ENCODE measurements around the gene MIB2. TPM values are rescaled to one million over a fixed set of nuclear protein-coding genes. Genes with fewer than 3 reads are reported as not detected.
"Not testable (repeated sequence)": the region's sequence is repeated elsewhere in the genome, so short reads cannot be mapped to it uniquely, and the experiment has no call there.

MIB2 gene
- total and polyA plus RNA-seq, 4 donors = 35.5 to 80.5 (median 50.8) TPM

GRCh38 chr1:1638528-1638927, 23.2 kb downstream of the MIB2 start:
- not testable (repeated sequence) for H3K9ac ChIP-seq (ENCODE audit: insufficient read depth in 1 of 2, low read length in 2 of 2); H3K27me3 ChIP-seq (ENCODE audit: control insufficient read depth in 3 of 3, insufficient read depth in 3 of 3, low read length in 2 of 3); DNase-seq; H3K4me1 ChIP-seq (ENCODE audit: control insufficient read depth in 5 of 5, insufficient read depth in 5 of 5, low read length in 5 of 5); H3K9me3 ChIP-seq (ENCODE audit: control insufficient read depth in 4 of 4, insufficient read depth in 3 of 4, low read length in 3 of 4); ATAC-seq (ENCODE audit: insufficient read depth, low FRiP score); H3K4me3 ChIP-seq; H3K27ac ChIP-seq (ENCODE audit: low read depth in 1 of 2, low read length in 1 of 2)
- H3K36me3 ChIP-seq (ENCODE audit: control insufficient read depth in 4 of 4, insufficient read depth in 4 of 4, low read length in 4 of 4) = peaks cover 0 to 21% (median 0%) of the 10 kb centered on the region in 4 donors
- 96 to 97% methylated on average over 8 to 9 of the region's 13 CpGs for WGBS, 2 donors

GRCh38 chr1:1639368-1639767, 24.1 kb downstream of the MIB2 start:
- not testable (repeated sequence) for H3K9ac ChIP-seq (ENCODE audit: insufficient read depth in 1 of 2, low read length in 2 of 2); H3K9me3 ChIP-seq (ENCODE audit: control insufficient read depth in 4 of 4, insufficient read depth in 3 of 4, low read length in 3 of 4); H3K27ac ChIP-seq (ENCODE audit: low read depth in 1 of 2, low read length in 1 of 2); ATAC-seq (ENCODE audit: insufficient read depth, low FRiP score); H3K4me1 ChIP-seq (ENCODE audit: control insufficient read depth in 5 of 5, insufficient read depth in 5 of 5, low read length in 5 of 5); H3K4me3 ChIP-seq; DNase-seq; H3K27me3 ChIP-seq (ENCODE audit: control insufficient read depth in 3 of 3, insufficient read depth in 3 of 3, low read length in 2 of 3)
- peaks cover 0 to 21% (median 0%) of the 10 kb centered on the region in 4 donors for H3K36me3 ChIP-seq (ENCODE audit: control insufficient read depth in 4 of 4, insufficient read depth in 4 of 4, low read length in 4 of 4)
- WGBS, 2 donors = 97 to 98% methylated on average over 15 to 16 of the region's 16 CpGs

DNA sequence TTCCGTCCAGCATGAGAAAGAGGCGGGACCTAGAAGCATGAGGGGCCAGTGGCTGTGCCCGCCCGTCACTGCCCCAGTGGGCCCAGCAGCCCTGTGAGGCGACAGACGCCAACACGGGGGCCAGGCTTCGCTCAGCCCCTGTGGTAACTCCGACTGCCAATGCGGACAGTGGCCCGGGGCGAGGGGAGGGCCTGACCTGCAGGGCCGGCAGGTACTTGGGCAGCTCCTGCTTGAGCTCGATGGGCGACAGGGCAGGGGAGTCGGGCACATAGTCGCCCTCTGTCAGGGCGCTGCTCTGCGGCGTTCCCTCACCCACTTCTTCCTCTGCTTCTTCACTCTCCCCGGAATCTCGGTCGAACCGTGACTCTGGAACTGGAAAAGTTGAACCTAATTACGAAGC, 24.8 kb downstream of the MIB2 start:
- WGBS, 2 donors = 93 to 95% methylated on average over 9 to 18 of the region's 25 CpGs
- DNase-seq; H3K27me3 ChIP-seq (ENCODE audit: control insufficient read depth in 3 of 3, insufficient read depth in 3 of 3, low read length in 2 of 3); H3K9ac ChIP-seq (ENCODE audit: insufficient read depth in 1 of 2, low read length in 2 of 2); H3K9me3 ChIP-seq (ENCODE audit: control insufficient read depth in 4 of 4, insufficient read depth in 3 of 4, low read length in 3 of 4); H3K27ac ChIP-seq (ENCODE audit: low read depth in 1 of 2, low read length in 1 of 2); H3K4me1 ChIP-seq (ENCODE audit: control insufficient read depth in 5 of 5, insufficient read depth in 5 of 5, low read length in 5 of 5); H3K4me3 ChIP-seq; ATAC-seq (ENCODE audit: insufficient read depth, low FRiP score): not testable (repeated sequence)
- H3K36me3 ChIP-seq (ENCODE audit: control insufficient read depth in 4 of 4, insufficient read depth in 4 of 4, low read length in 4 of 4) = peaks cover 0 to 21% (median 0%) of the 10 kb centered on the region in 4 donors

DNA sequence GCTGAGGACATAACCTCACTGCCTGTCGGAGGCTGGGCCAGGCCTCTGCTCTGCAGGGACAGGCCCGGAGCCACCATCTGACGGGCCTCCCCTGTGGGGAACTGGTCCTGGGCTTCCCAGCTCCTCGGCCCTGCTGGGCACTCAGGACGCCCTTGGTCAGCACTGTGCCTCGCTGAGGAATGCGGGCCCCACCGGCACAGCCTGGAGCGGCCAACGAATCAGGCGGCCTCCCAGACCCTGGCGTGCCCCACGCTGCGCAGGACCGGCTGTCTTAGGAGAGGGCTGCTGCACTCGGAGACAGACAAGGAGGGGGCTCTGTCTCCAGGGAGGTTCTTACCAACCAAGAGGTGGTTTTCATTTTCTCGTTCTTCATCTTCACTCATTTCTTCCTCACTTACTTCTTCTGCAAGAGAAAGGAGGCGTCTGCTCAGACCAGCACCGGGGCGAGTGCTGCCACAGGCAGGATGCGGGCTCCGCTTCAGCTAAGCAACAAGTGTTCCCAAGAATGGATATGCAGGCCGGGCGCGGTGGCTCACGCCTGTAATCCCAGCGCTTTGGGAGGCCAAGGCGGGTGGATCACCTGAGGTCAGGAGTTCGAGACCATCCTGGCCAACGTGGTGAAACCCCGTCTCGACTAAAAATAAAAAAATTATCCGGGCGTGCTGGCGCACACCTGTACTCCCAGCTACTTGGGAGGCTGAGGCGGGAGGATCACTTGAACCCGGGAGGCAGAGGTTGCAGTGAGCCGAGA, 25.6 kb downstream of the MIB2 start:
- peaks cover 0 to 22% (median 0%) of the 10 kb centered on the region in 4 donors for H3K36me3 ChIP-seq (ENCODE audit: control insufficient read depth in 4 of 4, insufficient read depth in 4 of 4, low read length in 4 of 4)
- not testable (repeated sequence) for H3K9ac ChIP-seq (ENCODE audit: insufficient read depth in 1 of 2, low read length in 2 of 2); H3K4me1 ChIP-seq (ENCODE audit: control insufficient read depth in 5 of 5, insufficient read depth in 5 of 5, low read length in 5 of 5); H3K4me3 ChIP-seq; ATAC-seq (ENCODE audit: insufficient read depth, low FRiP score); H3K27me3 ChIP-seq (ENCODE audit: control insufficient read depth in 3 of 3, insufficient read depth in 3 of 3, low read length in 2 of 3); H3K9me3 ChIP-seq (ENCODE audit: control insufficient read depth in 4 of 4, insufficient read depth in 3 of 4, low read length in 3 of 4); DNase-seq; H3K27ac ChIP-seq (ENCODE audit: low read depth in 1 of 2, low read length in 1 of 2)
- WGBS, 2 donors = 94 to 98% methylated on average over 26 to 32 of the region's 38 CpGs

DNA sequence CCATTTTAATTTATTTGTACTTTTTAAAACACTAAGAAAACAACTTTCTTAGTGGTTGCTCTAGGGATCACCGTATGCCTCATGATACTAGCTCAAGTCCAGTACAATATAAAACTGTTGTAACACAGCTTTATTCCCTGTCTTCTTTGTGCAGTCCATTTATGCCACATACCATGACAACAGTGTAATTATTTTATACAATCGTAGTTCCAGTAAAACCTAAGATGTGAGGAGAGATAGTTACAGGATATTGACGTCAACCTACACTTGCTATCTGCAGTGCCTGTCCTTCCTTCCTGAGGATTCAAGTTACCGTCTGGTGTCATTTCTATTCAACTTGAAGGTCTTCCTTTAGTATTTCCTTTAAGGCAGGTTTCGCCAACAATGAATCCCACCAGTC, 31.0 kb downstream of the MIB2 start:
- ATAC-seq (ENCODE audit: insufficient read depth, low FRiP score); H3K9ac ChIP-seq (ENCODE audit: insufficient read depth in 1 of 2, low read length in 2 of 2); H3K4me1 ChIP-seq (ENCODE audit: control insufficient read depth in 5 of 5, insufficient read depth in 5 of 5, low read length in 5 of 5); H3K27ac ChIP-seq (ENCODE audit: low read depth in 1 of 2, low read length in 1 of 2); H3K9me3 ChIP-seq (ENCODE audit: control insufficient read depth in 4 of 4, insufficient read depth in 3 of 4, low read length in 3 of 4); H3K27me3 ChIP-seq (ENCODE audit: control insufficient read depth in 3 of 3, insufficient read depth in 3 of 3, low read length in 2 of 3); H3K4me3 ChIP-seq: not testable (repeated sequence)
- 63 to 81% methylated on average over 4 to 5 of the region's 5 CpGs for WGBS, 2 donors
- H3K36me3 ChIP-seq (ENCODE audit: control insufficient read depth in 4 of 4, insufficient read depth in 4 of 4, low read length in 4 of 4) = peaks cover 5 to 21% (median 12%) of the 10 kb centered on the region in 4 donors
- DNase-seq = peak in 1 of 3 donors; percentile 6

DNA sequence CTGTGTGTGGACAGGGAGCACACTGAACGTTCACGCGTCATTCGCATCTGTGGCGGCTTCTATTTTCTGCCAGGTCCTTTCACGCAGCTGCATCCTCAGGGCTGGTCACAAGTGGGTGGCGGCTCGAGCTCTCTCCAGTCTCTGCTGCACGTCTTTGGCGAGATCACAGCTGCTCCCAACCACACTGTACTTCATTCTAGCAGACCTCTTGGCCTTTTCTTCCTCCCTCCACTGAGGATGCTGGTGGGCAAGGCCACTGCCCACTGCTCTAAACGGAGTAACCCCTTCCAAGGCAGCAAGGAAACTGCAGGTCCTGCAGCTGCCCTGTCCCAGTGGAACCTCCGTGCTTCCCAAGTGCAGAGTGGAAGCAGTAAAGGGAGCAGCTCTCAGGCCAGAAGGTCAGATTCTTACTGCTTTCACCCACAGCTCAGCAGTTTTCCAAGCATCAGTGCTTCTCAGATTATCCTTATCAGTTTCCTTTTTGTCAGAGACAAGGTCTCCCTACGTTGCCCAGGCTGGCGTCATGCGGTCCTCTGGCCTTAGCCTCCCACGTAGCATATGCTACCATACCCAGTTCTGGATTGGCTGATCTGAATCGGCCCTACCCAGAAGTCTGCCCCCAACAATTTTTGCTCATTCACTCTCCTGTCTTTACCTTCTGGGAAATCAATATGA, 32.4 kb downstream of the MIB2 start:
- WGBS, 2 donors = 91 to 96% methylated on average over 17 of the region's 17 CpGs
- H3K27ac ChIP-seq (ENCODE audit: low read depth in 1 of 2, low read length in 1 of 2); H3K4me1 ChIP-seq (ENCODE audit: control insufficient read depth in 5 of 5, insufficient read depth in 5 of 5, low read length in 5 of 5); H3K9ac ChIP-seq (ENCODE audit: insufficient read depth in 1 of 2, low read length in 2 of 2); H3K4me3 ChIP-seq; H3K27me3 ChIP-seq (ENCODE audit: control insufficient read depth in 3 of 3, insufficient read depth in 3 of 3, low read length in 2 of 3); DNase-seq; H3K9me3 ChIP-seq (ENCODE audit: control insufficient read depth in 4 of 4, insufficient read depth in 3 of 4, low read length in 3 of 4); ATAC-seq (ENCODE audit: insufficient read depth, low FRiP score): not testable (repeated sequence)
- peaks cover 12 to 31% (median 19%) of the 10 kb centered on the region in 4 donors for H3K36me3 ChIP-seq (ENCODE audit: control insufficient read depth in 4 of 4, insufficient read depth in 4 of 4, low read length in 4 of 4)

GRCh38 chr1:1648265-1648664, 33.0 kb downstream of the MIB2 start:
- H3K27ac ChIP-seq (ENCODE audit: low read depth in 1 of 2, low read length in 1 of 2); H3K4me1 ChIP-seq (ENCODE audit: control insufficient read depth in 5 of 5, insufficient read depth in 5 of 5, low read length in 5 of 5); H3K27me3 ChIP-seq (ENCODE audit: control insufficient read depth in 3 of 3, insufficient read depth in 3 of 3, low read length in 2 of 3); H3K9ac ChIP-seq (ENCODE audit: insufficient read depth in 1 of 2, low read length in 2 of 2); H3K4me3 ChIP-seq; DNase-seq; H3K9me3 ChIP-seq (ENCODE audit: control insufficient read depth in 4 of 4, insufficient read depth in 3 of 4, low read length in 3 of 4); ATAC-seq (ENCODE audit: insufficient read depth, low FRiP score): not testable (repeated sequence)
- H3K36me3 ChIP-seq (ENCODE audit: control insufficient read depth in 4 of 4, insufficient read depth in 4 of 4, low read length in 4 of 4) = peaks cover 12 to 34% (median 21%) of the 10 kb centered on the region in 4 donors
- WGBS, 2 donors = 91% methylated on average over 11 of the region's 11 CpGs
